T-helper 17 cell (primary cell): ENCODE measurements around the gene RNF13. TPM values are rescaled to one million over a fixed set of nuclear protein-coding genes. Genes with fewer than 3 reads are reported as not detected.

Source experiments
- ATAC-seq: fragments of 150-1000 bp; cut with Tn5 transposase; 2 replicates; pipeline ENCODE4 v1.10.0; 2021; ENCODE audit warnings: mild to moderate bottlenecking, moderate library complexity
- DNase-seq, 3 donors: peaks; one replicate each; pipeline versions ENCODE4 v3.0.0 to v3.0.0-alpha.2; 2020 to 2021
- H3K9me3 ChIP-seq: one replicate; pipeline ENCODE4 v1.7.0; 2013; ENCODE audit warnings: low read length, mild to moderate bottlenecking; ENCODE audit not compliant: control insufficient read depth, poor library complexity, severe bottlenecking
- H3K27ac Mint-ChIP-seq: one replicate; pipeline ENCODE4 v1.8.0; 2022; ENCODE audit warnings: mild to moderate bottlenecking, moderate library complexity, mixed read lengths
- H3K27me3 Mint-ChIP-seq: one replicate; pipeline ENCODE4 v1.8.0; 2022; ENCODE audit warnings: mixed read lengths
- H3K36me3 Mint-ChIP-seq: one replicate; pipeline ENCODE4 v1.8.0; 2022; ENCODE audit warnings: low read depth, mixed read lengths
- H3K4me1 Mint-ChIP-seq: one replicate; pipeline ENCODE4 v1.8.0; 2022; ENCODE audit warnings: mild to moderate bottlenecking, mixed read lengths
- H3K4me3 Mint-ChIP-seq: one replicate; pipeline ENCODE4 v1.8.0; 2022; ENCODE audit warnings: mild to moderate bottlenecking, moderate library complexity, mixed read lengths
- total RNA-seq, 4 donors: library from RNA in 2 of 4; stranded (reverse) in 2 of 4; gene quantifications; one replicate each; pipeline ENCODE4 v1.2.3 and lab custom pipeline; 2022 to 2026

The RNF13 gene, protein sequence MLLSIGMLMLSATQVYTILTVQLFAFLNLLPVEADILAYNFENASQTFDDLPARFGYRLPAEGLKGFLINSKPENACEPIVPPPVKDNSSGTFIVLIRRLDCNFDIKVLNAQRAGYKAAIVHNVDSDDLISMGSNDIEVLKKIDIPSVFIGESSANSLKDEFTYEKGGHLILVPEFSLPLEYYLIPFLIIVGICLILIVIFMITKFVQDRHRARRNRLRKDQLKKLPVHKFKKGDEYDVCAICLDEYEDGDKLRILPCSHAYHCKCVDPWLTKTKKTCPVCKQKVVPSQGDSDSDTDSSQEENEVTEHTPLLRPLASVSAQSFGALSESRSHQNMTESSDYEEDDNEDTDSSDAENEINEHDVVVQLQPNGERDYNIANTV
- total RNA-seq (10 to 100 TPM; 50.8 to 55.4 TPM), total RNA-seq (lab: John Stamatoyannopoulos, UW) (58.0 to 87.4 reads per million in 2 donors)

DNA sequence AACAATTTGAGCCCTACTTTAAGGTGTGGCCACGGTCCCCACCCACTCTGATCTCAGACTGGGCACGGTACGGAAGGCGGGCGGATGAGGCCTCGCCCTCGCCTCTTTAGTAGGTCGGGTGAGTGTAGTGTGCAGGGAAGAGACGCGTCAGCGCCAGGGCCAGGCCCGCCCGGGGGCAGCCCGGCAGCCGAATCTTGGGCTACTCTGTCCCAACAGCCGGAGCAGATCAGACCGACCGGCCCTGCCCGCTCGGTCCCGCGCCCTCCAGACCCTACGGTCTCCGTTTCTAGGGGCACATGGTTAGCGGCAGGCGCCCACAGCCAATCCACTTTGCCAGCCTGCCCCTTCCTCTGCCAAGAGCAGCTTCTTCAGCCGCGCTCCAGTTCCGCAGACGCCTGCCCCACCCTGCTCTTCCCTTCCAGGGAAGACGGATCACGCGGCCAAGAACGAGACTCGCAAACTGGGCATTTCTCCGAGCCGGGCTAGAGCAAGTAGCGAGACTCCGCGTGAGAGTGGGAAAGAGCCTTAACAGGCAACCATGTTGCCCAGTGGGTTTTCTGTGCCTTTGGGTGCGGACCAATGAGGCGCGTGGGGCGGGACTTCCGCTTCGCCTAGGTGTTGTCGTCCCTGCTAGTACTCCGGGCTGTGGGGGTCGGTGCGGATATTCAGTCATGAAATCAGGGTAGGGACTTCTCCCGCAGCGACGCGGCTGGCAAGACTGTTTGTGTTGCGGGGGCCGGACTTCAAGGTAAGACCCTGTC lies at the start of gene RNF13:
Gene RNF13, plus strand, starts transcription at position 610 of the 761 bp plus-strand sequence. CDS start 32,812 bp downstream, outside the sequence.
- Mint-ChIP-seq H3K27me3 (no peaks in the 10 kb centered on the region), H3K36me3 (no peaks in the 10 kb centered on the region), H3K4me1 (peaks cover 44% of the 10 kb centered on the region), H3K27ac (peak within 1 kb of the TSS; percentile 94), H3K4me3 (peak within 1 kb of the TSS; percentile 98)
- H3K9me3 ChIP-seq, result no peaks in the 10 kb centered on the region
- peak; percentile 86 to 89 (median 87) for DNase-seq
- ATAC-seq, result peak; percentile 96

DNA sequence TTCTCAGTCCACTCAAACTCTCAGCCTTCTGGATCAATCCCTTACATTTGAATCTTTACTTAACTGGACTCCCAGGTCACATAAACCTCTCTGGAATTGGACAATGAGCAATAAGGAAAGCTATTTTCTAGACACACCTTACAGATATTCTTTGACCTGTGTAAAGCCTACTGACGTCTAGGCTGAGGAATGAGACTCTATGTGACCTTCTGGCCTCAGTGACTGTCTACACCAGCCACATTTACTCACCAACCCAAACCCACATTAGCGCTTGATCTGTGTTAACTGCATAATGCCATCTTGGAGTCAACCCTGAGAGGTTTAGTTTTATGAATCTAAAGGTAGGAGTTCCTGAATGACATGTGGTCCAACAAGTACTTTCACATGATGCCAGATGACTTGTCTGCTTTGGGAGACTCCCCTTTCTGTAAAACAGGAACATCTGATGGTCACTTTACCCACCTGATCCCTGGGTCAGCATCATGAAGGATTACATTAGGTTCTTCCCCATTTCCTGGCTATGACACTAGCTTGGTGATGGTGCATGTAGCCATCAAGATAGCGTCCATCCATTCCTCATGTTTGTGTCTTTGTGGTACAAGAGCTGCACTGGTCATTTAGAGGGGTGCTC lies 49.3 kb upstream of the RNF13 start:
- DNase-seq (no peak), ATAC-seq (no peak)
- Mint-ChIP-seq H3K4me3 (no peak overlapping the region), H3K4me1 (no peaks in the 10 kb centered on the region), H3K27ac (no peak overlapping the region), H3K27me3 (peaks cover 33% of the 10 kb centered on the region), H3K36me3 (peaks cover 3% of the 10 kb centered on the region)
- H3K9me3 ChIP-seq, result no peaks in the 10 kb centered on the region

- Mint-ChIP-seq H3K4me3 (no peak overlapping the region), H3K27ac (no peak overlapping the region), H3K36me3 (peaks cover 3% of the 10 kb centered on the region), H3K4me1 (no peaks in the 10 kb centered on the region), H3K27me3 (peaks cover 37% of the 10 kb centered on the region)
- ATAC-seq, result no peak
- H3K9me3 ChIP-seq, result no peaks in the 10 kb centered on the region
- DNase-seq, result no peak
These were observed 48.7 kb upstream of the RNF13 start for GRCh38 chr3:149764302-149764701.

- H3K9me3 ChIP-seq, result no peaks in the 10 kb centered on the region
- peaks cover 3% of the 10 kb centered on the region for H3K36me3 Mint-ChIP-seq
- H3K4me3 Mint-ChIP-seq, result no peak overlapping the region
- ATAC-seq (no peak), DNase-seq (no peak)
- H3K27ac Mint-ChIP-seq, result no peak overlapping the region
- H3K4me1 Mint-ChIP-seq, result no peaks in the 10 kb centered on the region
- peaks cover 34% of the 10 kb centered on the region for H3K27me3 Mint-ChIP-seq
These were observed 47.2 kb upstream of the RNF13 start for GRCh38 chr3:149765762-149766334.

- no peak for DNase-seq
- Mint-ChIP-seq H3K36me3 (peaks cover 6% of the 10 kb centered on the region), H3K27me3 (peaks cover 47% of the 10 kb centered on the region), H3K4me1 (no peaks in the 10 kb centered on the region), H3K27ac (no peak overlapping the region), H3K4me3 (no peak overlapping the region)
- ATAC-seq, result no peak
- H3K9me3 ChIP-seq, result no peaks in the 10 kb centered on the region
These were observed 45.3 kb upstream of the RNF13 start for GRCh38 chr3:149767720-149768119.

GRCh38 chr3:149768704-149769103 lies 44.3 kb upstream of the RNF13 start:
- DNase-seq (no peak), ATAC-seq (no peak)
- Mint-ChIP-seq H3K36me3 (peaks cover 9% of the 10 kb centered on the region), H3K4me1 (no peaks in the 10 kb centered on the region), H3K27me3 (peaks cover 47% of the 10 kb centered on the region), H3K4me3 (no peak overlapping the region), H3K27ac (no peak overlapping the region)
- H3K9me3 ChIP-seq, result no peaks in the 10 kb centered on the region

DNA sequence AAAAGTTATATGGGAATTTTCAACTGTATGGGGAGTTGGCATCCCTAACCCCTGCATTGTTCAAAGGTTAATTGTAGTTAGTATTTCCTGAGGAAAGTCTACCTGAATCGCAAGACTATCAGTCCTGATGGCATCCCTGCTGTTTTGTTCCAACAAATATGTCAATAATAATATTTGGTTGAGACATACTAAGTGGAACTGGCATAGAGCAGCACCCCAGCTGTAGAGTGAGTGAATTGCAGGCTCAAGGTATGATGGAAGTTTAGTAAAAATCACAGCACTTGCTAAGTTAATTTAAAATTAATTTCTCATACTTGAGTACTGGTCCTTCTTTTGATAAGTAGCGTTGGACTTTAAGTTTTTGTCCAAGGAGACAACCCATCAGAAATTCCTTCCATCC lies 42.8 kb upstream of the RNF13 start:
- ATAC-seq (no peak), DNase-seq (no peak)
- H3K4me1 Mint-ChIP-seq, result no peaks in the 10 kb centered on the region
- H3K27me3 Mint-ChIP-seq, result peaks cover 47% of the 10 kb centered on the region
- no peak overlapping the region for H3K27ac Mint-ChIP-seq
- H3K36me3 Mint-ChIP-seq, result peaks cover 6% of the 10 kb centered on the region
- H3K9me3 ChIP-seq, result no peaks in the 10 kb centered on the region
- H3K4me3 Mint-ChIP-seq, result no peak overlapping the region

DNA sequence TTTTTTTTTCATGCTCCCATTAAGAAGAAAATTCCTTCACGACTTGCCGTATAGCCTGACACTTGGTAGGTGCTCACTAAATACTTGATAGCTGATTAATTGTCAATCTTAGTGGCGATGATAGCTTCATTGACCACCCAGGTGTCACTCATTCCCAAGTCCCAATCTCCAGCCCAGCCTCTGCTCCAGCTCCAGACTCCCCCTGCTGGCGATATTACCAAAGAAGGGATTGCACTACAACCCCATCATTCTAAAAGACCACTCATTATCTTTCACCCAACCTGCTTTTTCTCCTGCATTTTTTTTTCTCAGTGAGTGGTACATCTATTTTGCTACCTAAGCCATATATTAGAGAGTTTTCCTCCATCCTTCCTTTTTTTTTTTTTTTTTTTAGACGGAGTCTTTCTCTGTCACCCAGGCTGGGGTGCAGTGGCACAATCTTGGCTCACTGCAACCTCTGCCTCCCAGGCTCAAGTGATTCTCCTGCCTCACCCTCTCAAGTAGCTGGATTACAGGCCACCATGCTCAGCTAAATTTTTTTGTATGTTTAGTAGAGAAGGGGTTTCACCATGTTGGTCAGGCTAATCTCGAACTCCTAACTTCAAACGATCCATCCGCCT lies 41.3 kb upstream of the RNF13 start:
- Mint-ChIP-seq H3K27ac (peak overlapping the region; percentile 60), H3K4me3 (no peak overlapping the region), H3K4me1 (no peaks in the 10 kb centered on the region), H3K27me3 (peaks cover 42% of the 10 kb centered on the region), H3K36me3 (peaks cover 6% of the 10 kb centered on the region)
- DNase-seq (peak in 1 of 3 donors; percentile 10), ATAC-seq (no peak)
- H3K9me3 ChIP-seq, result no peaks in the 10 kb centered on the region

DNA sequence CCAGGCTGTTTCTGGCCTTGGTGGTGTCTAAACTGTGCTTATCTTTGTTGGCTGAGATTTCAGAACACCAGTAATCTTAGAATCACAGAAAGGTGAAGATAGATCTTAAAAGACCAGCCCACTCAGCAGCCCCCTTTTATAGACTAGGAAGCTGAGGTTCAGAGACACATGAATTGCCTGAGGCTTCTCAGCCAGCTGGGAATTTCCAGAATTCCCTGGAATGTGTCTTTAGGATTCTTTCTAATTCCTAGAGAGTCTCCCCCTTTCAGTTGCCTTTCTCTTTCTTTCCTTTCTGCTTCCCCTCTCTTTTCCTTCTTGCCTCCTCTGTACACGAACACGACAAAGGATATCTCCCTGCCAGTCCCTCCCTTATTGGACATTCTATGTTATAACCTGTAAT lies 40.2 kb upstream of the RNF13 start:
- DNase-seq (no peak), ATAC-seq (no peak)
- H3K4me1 Mint-ChIP-seq, result no peaks in the 10 kb centered on the region
- H3K27me3 Mint-ChIP-seq, result peaks cover 44% of the 10 kb centered on the region
- peak overlapping the region; percentile 60 for H3K27ac Mint-ChIP-seq
- peaks cover 11% of the 10 kb centered on the region for H3K36me3 Mint-ChIP-seq
- H3K4me3 Mint-ChIP-seq, result no peak overlapping the region
- H3K9me3 ChIP-seq, result no peaks in the 10 kb centered on the region

GRCh38 chr3:149776170-149776569 lies 36.8 kb upstream of the RNF13 start:
- ATAC-seq (no peak), DNase-seq (no peak)
- Mint-ChIP-seq H3K4me3 (no peak overlapping the region), H3K27ac (no peak overlapping the region), H3K4me1 (peaks cover 2% of the 10 kb centered on the region), H3K27me3 (peaks cover 35% of the 10 kb centered on the region), H3K36me3 (peaks cover 11% of the 10 kb centered on the region)
- H3K9me3 ChIP-seq, result no peaks in the 10 kb centered on the region

GRCh38 chr3:149777414-149778214 lies 35.4 kb upstream of the RNF13 start:
- Mint-ChIP-seq H3K36me3 (peaks cover 7% of the 10 kb centered on the region), H3K4me1 (peaks cover 2% of the 10 kb centered on the region), H3K27me3 (peaks cover 25% of the 10 kb centered on the region), H3K27ac (no peak overlapping the region), H3K4me3 (no peak overlapping the region)
- no peak for ATAC-seq
- no peak for DNase-seq
- no peaks in the 10 kb centered on the region for H3K9me3 ChIP-seq

GRCh38 chr3:149781211-149781610 lies 31.8 kb upstream of the RNF13 start:
- Mint-ChIP-seq H3K36me3 (peaks cover 5% of the 10 kb centered on the region), H3K27me3 (peaks cover 22% of the 10 kb centered on the region), H3K4me3 (no peak overlapping the region), H3K27ac (no peak overlapping the region), H3K4me1 (peaks cover 2% of the 10 kb centered on the region)
- DNase-seq, result no peak
- no peak for ATAC-seq
- H3K9me3 ChIP-seq, result no peaks in the 10 kb centered on the region
